B cell (primary cell): ENCODE results near the gene MLXIP. TPM values are rescaled to one million over a fixed set of nuclear protein-coding genes. Genes with fewer than 3 reads are reported as not detected.

Experiments used
- ATAC-seq: fragments of 200-7000 bp; cut with Tn5 transposase; one replicate; pipeline ENCODE4 v1.10.0; 2021; ENCODE audit warnings: low read depth, mild to moderate bottlenecking, moderate number of reproducible peaks, moderate library complexity
- CTCF ChIA-PET: fragments of 350-600 bp; sonication (Branson Sonifier 250); formaldehyde crosslinking; loops from one replicate; lab custom pipeline; 2021; ENCODE audit warnings: antibody characterized with exemption, inconsistent platforms; lab: Charles Lee
- POLR2A ChIA-PET: fragments of 350-600 bp; sonication (Branson Sonifier 250); formaldehyde crosslinking; loops from one replicate; lab custom pipeline; 2021; ENCODE audit warnings: antibody characterized with exemption; lab: Charles Lee
- DNase-seq: peaks from one replicate; pipeline ENCODE4 v3.0.0; 2013
- H2AFZ ChIP-seq: 2 replicates; pipeline ENCODE4 v1.6.1; 2012; ENCODE audit warnings: mild to moderate bottlenecking, low read depth, low read length; ENCODE audit not compliant: insufficient read depth, poor library complexity, severe bottlenecking
- H3K27ac ChIP-seq, 2 donors: 1 replicate in 1 of 2; 2 replicates in 1 of 2; pipeline ENCODE4 v1.5.1; 2012 to 2013; ENCODE audit warnings: low read length in 2 of 2, mild to moderate bottlenecking in 2 of 2, moderate library complexity in 1 of 2
- H3K27me3 ChIP-seq, 4 experiments: fragments of 200-600 bp in 1 of 4; sonication (generic) in 1 of 4; replicated peaks in 1 of 4; 1 replicate in 2 of 4; 2 replicates in 2 of 4; pipeline versions ENCODE4 v1.6.1 to v1.7.0; 2013 to 2016; ENCODE audit warnings: low read length in 3 of 4, mild to moderate bottlenecking in 2 of 4, mixed read lengths in 1 of 4, moderate library complexity in 1 of 4; ENCODE audit not compliant: insufficient read depth in 4 of 4, control insufficient read depth in 3 of 4; ENCODE audit errors: control extremely low read depth in 1 of 4
- H3K36me3 ChIP-seq, 2 experiments: replicated peaks in 1 of 2; 1 replicate in 1 of 2; 2 replicates in 1 of 2; pipeline versions ENCODE4 v1.6.1 to v1.7.1; 2013; ENCODE audit warnings: low read length in 1 of 2; ENCODE audit not compliant: insufficient read depth in 2 of 2, control insufficient read depth in 1 of 2; ENCODE audit errors: control extremely low read depth in 1 of 2, extremely low read depth in 1 of 2
- H3K4me1 ChIP-seq, 2 donors: fragments of 200-600 bp in 1 of 2; sonication (generic) in 1 of 2; 1 replicate in 1 of 2; 2 replicates in 1 of 2; pipeline versions ENCODE4 v1.5.1 to v1.6.1; 2013 to 2017; ENCODE audit warnings: low read length in 2 of 2; ENCODE audit not compliant: control insufficient read depth in 2 of 2, insufficient read depth in 2 of 2
- H3K4me2 ChIP-seq: replicated peaks from 2 replicates; pipeline ENCODE3; 2012; ENCODE audit warnings: mild to moderate bottlenecking, low read depth, low read length; ENCODE audit not compliant: poor library complexity, severe bottlenecking
- H3K4me3 ChIP-seq, 5 experiments: fragments of 200-600 bp in 1 of 5; sonication (generic) in 1 of 5; 1 replicate in 3 of 5; 2 replicates in 2 of 5; pipeline versions ENCODE4 v1.5.1 to v1.7.0; 2011 to 2016; ENCODE audit warnings: low read length in 4 of 5, mild to moderate bottlenecking in 4 of 5, low read depth in 2 of 5, control low read depth in 1 of 5, moderate library complexity in 1 of 5; ENCODE audit not compliant: insufficient read depth in 1 of 5; ENCODE audit errors: control extremely low read depth in 1 of 5, extremely low read depth in 1 of 5
- H3K79me2 ChIP-seq: fragments of 200-600 bp; sonication (generic); one replicate; pipeline ENCODE4 v1.6.0; 2016; ENCODE audit warnings: low read length; ENCODE audit not compliant: control insufficient read depth, insufficient read depth
- H3K9ac ChIP-seq: fragments of 200-600 bp; sonication (generic); 2 replicates; pipeline ENCODE4 v1.6.1; 2017; ENCODE audit warnings: mild to moderate bottlenecking, low read length, moderate library complexity
- H3K9me3 ChIP-seq, 3 donors: one replicate each; pipeline versions ENCODE4 v1.6.1 to v1.7.1; 2013; ENCODE audit warnings: low read length in 2 of 3; ENCODE audit not compliant: control insufficient read depth in 2 of 3, insufficient read depth in 1 of 3; ENCODE audit errors: control extremely low read depth in 1 of 3
- H4K20me1 ChIP-seq: 2 replicates; pipeline ENCODE4 v1.6.0; 2012; ENCODE audit warnings: mild to moderate bottlenecking, low read length; ENCODE audit not compliant: insufficient read depth, control insufficient read depth, poor library complexity, severe bottlenecking
- H3K27ac Mint-ChIP-seq: one replicate; pipeline ENCODE4 v1.8.0; 2021; ENCODE audit warnings: mixed read lengths
- H3K27me3 Mint-ChIP-seq: one replicate; pipeline ENCODE4 v1.8.0; 2021; ENCODE audit warnings: mixed read lengths
- H3K4me1 Mint-ChIP-seq: one replicate; pipeline ENCODE4 v1.8.0; 2021; ENCODE audit warnings: mixed read lengths
- H3K4me3 Mint-ChIP-seq: one replicate; pipeline ENCODE4 v1.8.0; 2021; ENCODE audit warnings: mixed read lengths
- H3K9me3 Mint-ChIP-seq: one replicate; pipeline ENCODE4 v1.8.0; 2022; ENCODE audit warnings: mixed read lengths; ENCODE audit not compliant: insufficient read depth
- EZH2 ChIP-seq: IDR thresholded peaks from 2 replicates; pipeline ENCODE4 v1.6.1; 2012; ENCODE audit warnings: borderline replicate concordance, low read depth, mild to moderate bottlenecking, moderate library complexity, low read length; ENCODE audit not compliant: insufficient read depth, poor library complexity, severe bottlenecking
- WGBS: methylation state at CpG from one replicate; pipeline ENCODE4 v1.1.5; 2013; ENCODE audit warnings: missing lambda C conversion rate; ENCODE audit not compliant: insufficient coverage; 5-methylcytosine and 5-hydroxymethylcytosine counted together
- intact Hi-C: fragments of 100-400 bp; cut with micrococcal nuclease; formaldehyde crosslinking; loops from one replicate; pipeline ENCODE4 v1.10.0; 2022
- polyA plus RNA-seq: library from polyadenylated mRNA; depleted of rRNA; stranded (reverse); fragments of >200 nt; gene quantifications from 2 replicates; pipeline ENCODE4 v1.2.3, GENCODE V29; 2012
- total RNA-seq, 2 donors: library from RNA; stranded (reverse); fragments of 120-200 nt in 1 of 2; gene quantifications; 1 replicate in 1 of 2; 2 replicates in 1 of 2; pipeline versions ENCODE4 v1.2.3 to v1.2.4, GENCODE V29; 2013 to 2022
- TF ChIP-seq, protein P1 (sequence below): fragments of 200-600 bp; IDR thresholded peaks from one replicate; pipeline ENCODE4 v1.8.0; 2022; ENCODE audit warnings: antibody characterized with exemption, mild to moderate bottlenecking

MLXIP gene
- total and polyA plus RNA-seq, 2 donors (not counting 1 experiment from before 2014, with no cell fraction given), result 28.1 to 91.2 TPM

DNA sequence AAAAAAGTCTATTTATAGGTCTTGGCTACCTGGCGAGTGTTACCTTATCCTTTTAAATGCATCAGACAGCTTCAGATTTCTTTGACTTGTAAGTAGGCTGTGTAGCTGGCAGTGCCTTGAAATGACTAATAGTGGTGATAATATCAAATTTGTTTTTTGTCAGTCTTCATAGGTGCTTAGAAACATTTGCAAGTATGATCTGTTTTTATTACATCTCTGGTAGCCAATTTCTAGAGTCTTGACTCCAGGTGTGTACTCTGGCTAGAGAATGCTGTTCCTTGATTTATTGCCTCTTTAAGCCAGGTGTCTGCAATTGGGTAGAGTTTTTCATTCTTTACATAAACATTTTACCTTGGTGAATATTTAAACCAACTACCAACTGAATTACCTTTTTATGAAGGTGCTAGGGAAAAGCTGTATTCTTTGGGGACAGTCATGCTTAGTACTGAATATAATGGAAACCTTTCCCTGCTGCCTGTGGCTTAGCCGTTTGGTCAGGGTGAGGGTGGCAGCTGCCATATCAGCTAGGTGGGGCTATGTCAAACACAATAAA, 32.6 kb downstream of the MLXIP start:
- POLR2A ChIA-PET, result no interaction called here
- CTCF ChIA-PET, result interaction anchor here (0.5 to 3.3 kb wide), 4 partner anchors 12 to 1166 kb away, joined by 3 to 15 read pairs (median 4); no protein-coding TSS in a partner anchor
- Histone ChIP-seq H3K9me3 (no peaks in the 10 kb centered on the region), H3K4me3 (no peak overlapping the region), H3K27me3 (no peaks in the 10 kb centered on the region), H3K9ac (no peak overlapping the region), H3K27ac (no peak overlapping the region), H4K20me1 (peaks cover 58% of the 10 kb centered on the region), H3K4me1 (peaks cover 10 to 13% of the 10 kb centered on the region in 2 donors), H2AFZ (no peak overlapping the region), H3K36me3 (peaks cover 3 to 4% of the 10 kb centered on the region in 2 experiments), H3K79me2 (peaks cover 91% of the 10 kb centered on the region), H3K4me2 (no peak overlapping the region)
- no peaks in the 10 kb centered on the region for H3K27me3 Mint-ChIP-seq
- TF ChIP-seq EZH2, result no peak
- TF ChIP-seq, protein P1, sequence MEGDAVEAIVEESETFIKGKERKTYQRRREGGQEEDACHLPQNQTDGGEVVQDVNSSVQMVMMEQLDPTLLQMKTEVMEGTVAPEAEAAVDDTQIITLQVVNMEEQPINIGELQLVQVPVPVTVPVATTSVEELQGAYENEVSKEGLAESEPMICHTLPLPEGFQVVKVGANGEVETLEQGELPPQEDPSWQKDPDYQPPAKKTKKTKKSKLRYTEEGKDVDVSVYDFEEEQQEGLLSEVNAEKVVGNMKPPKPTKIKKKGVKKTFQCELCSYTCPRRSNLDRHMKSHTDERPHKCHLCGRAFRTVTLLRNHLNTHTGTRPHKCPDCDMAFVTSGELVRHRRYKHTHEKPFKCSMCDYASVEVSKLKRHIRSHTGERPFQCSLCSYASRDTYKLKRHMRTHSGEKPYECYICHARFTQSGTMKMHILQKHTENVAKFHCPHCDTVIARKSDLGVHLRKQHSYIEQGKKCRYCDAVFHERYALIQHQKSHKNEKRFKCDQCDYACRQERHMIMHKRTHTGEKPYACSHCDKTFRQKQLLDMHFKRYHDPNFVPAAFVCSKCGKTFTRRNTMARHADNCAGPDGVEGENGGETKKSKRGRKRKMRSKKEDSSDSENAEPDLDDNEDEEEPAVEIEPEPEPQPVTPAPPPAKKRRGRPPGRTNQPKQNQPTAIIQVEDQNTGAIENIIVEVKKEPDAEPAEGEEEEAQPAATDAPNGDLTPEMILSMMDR, result no peak
- DNase-seq, result no peak
- WGBS, result 67% methylated on average over 1 of the region's 2 CpGs
- no peak for ATAC-seq
- no peaks in the 10 kb centered on the region for H3K9me3 Mint-ChIP-seq
- no peak overlapping the region for H3K27ac Mint-ChIP-seq
- no peak overlapping the region for H3K4me3 Mint-ChIP-seq
- peaks cover 35% of the 10 kb centered on the region for H3K4me1 Mint-ChIP-seq
- intact Hi-C loops, result no loop called here

DNA sequence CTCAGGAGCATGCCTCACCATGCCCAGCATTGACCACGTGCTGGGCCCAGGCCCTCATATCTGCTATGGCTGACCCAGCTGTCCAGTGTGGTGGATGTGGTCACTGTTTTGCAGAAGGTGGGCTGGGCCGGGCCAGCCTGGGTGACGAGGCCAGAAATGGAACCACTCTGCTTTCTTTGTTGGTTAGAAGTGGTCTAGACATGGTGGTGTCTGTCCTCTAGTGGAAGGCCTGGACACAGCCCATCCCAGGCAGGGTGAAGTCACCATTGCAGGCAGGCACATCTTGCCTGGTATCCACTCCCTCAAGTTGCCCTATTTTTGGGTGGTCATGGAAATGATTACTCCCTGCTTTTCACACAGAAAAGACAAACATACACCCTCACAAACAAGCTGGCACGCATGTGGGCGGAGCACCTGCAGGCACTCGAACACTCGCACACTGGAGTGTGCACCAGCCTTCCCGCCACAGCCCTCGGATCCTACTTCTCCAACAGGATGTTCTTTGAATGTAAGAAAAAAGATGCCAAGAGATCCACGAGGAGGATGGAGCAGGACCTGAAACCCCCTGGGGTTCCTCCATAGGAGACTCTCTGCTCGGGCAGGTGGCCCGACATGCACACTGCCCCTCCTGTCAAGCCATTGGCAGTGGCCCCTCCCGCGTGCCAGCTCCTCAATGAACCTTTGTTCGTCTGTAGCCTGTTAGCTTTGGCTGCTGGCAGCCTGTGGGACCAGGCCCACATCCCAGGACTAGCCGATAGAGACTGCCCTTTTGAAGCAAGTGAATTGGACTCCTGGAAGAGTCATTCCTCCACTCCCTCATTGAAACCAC, 38.4 kb downstream of the MLXIP start:
- TF ChIP-seq, protein P1, result no peak
- TF ChIP-seq EZH2, result no peak
- Histone ChIP-seq H2AFZ (no peak overlapping the region), H3K4me1 (no peaks in the 10 kb centered on the region), H3K27me3 (no peaks in the 10 kb centered on the region), H3K9ac (no peak overlapping the region), H3K27ac (no peak overlapping the region), H3K79me2 (peaks cover 62% of the 10 kb centered on the region), H3K36me3 (peaks cover 2 to 11% of the 10 kb centered on the region in 2 experiments), H3K4me3 (no peak overlapping the region), H3K9me3 (no peaks in the 10 kb centered on the region), H4K20me1 (peaks cover 49% of the 10 kb centered on the region), H3K4me2 (no peak overlapping the region)
- H3K27ac Mint-ChIP-seq, result peak overlapping the region; percentile 61
- H3K27me3 Mint-ChIP-seq, result no peaks in the 10 kb centered on the region
- H3K9me3 Mint-ChIP-seq, result no peaks in the 10 kb centered on the region
- ChIA-PET CTCF (interaction anchor here (2.7 kb wide), 1 partner anchor 63 kb away, joined by 10 read pairs; no protein-coding TSS in a partner anchor), POLR2A (no interaction called here)
- H3K4me1 Mint-ChIP-seq, result peaks cover 10% of the 10 kb centered on the region
- intact Hi-C loops, result no loop called here
- DNase-seq (no peak), ATAC-seq (no peak)
- WGBS, result 96% methylated on average over 15 of the region's 16 CpGs
- no peak overlapping the region for H3K4me3 Mint-ChIP-seq
